ENCODE results near the gene RALGDS.
A peak's percentile ranks its signal among the peaks of the same experiment; 100 is the strongest.
"Not testable (repeated sequence)": the region's sequence is repeated elsewhere in the genome, so short reads cannot be mapped to it uniquely, and the experiment has no call there.

RALGDS gene

GRCh38 chr9:133106511-133107244 lies 14.4 kb downstream of the RALGDS start:
- peak in 1 of 5 experiments; percentile 2 for DNase-seq

GRCh38 chr9:133105461-133105770 lies 15.6 kb downstream of the RALGDS start:
- DNase-seq = peak in 1 of 5 experiments; percentile 1

- DNase-seq = peak in 1 of 5 experiments; percentile 1
Measured at GRCh38 chr9:133104718-133105460, 16.2 kb downstream of the RALGDS start.

GRCh38 chr9:133103987-133104505 lies 17.0 kb downstream of the RALGDS start:
- no peak for DNase-seq

GRCh38 chr9:133103183-133103986 lies 17.7 kb downstream of the RALGDS start:
- peak in 4 of 5 experiments; percentile 28 to 39 (median 34) for DNase-seq

- DNase-seq = no peak
Measured at GRCh38 chr9:133102190-133103021, 18.6 kb downstream of the RALGDS start.

GRCh38 chr9:133101356-133102189 lies 19.5 kb downstream of the RALGDS start:
- no peak for DNase-seq

GRCh38 chr9:133100506-133101355 lies 20.3 kb downstream of the RALGDS start:
- DNase-seq = no peak

- DNase-seq = no peak
Measured at GRCh38 chr9:133099726-133100505, 21.1 kb downstream of the RALGDS start.

GRCh38 chr9:133098871-133099270 lies 22.2 kb downstream of the RALGDS start:
- DNase-seq = no peak

GRCh38 chr9:133098104-133098754 lies 22.8 kb downstream of the RALGDS start:
- no peak for DNase-seq

- DNase-seq = no peak
Measured at GRCh38 chr9:133094842-133095393, 26.1 kb downstream of the RALGDS start.

- DNase-seq = not testable (repeated sequence)
Measured at GRCh38 chr9:133094351-133094750, 26.7 kb downstream of the RALGDS start.

- DNase-seq = no peak
Measured at GRCh38 chr9:133090752-133091385, 30.2 kb downstream of the RALGDS start.

- no peak for DNase-seq
Measured at GRCh38 chr9:133090187-133090586, 30.9 kb downstream of the RALGDS start.

GRCh38 chr9:133089271-133089671 lies 31.8 kb downstream of the RALGDS start:
- DNase-seq = peak in 1 of 5 experiments; percentile 27

GRCh38 chr9:133088756-133089155 lies 32.3 kb downstream of the RALGDS start:
- DNase-seq = no peak

GRCh38 chr9:133088146-133088750 lies 32.8 kb downstream of the RALGDS start:
- no peak for DNase-seq

Measured in T-helper 2 cell (primary cell).